ENCODE data around the gene PPP2R2B.

DNA sequence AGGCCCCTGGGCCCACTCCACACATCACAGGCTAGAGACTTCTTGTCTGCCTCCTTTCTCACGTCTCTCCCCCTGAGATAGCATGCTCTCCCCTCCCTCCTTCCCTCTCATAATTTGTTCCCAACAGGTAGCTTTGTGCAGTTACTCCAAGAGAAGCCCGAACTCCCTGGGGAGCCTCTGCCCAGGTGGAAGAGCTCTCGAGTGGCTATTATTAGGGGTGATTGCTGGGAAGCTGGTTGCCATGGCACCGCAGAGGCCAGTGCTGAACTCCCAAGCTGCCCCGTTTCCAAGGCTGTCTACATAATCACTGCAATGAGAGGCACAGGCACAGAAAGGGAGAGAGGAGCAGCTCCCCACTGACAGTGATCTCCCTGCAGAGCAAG lies 257.9 kb downstream of the PPP2R2B start:
- TF ChIP-seq, protein P1, sequence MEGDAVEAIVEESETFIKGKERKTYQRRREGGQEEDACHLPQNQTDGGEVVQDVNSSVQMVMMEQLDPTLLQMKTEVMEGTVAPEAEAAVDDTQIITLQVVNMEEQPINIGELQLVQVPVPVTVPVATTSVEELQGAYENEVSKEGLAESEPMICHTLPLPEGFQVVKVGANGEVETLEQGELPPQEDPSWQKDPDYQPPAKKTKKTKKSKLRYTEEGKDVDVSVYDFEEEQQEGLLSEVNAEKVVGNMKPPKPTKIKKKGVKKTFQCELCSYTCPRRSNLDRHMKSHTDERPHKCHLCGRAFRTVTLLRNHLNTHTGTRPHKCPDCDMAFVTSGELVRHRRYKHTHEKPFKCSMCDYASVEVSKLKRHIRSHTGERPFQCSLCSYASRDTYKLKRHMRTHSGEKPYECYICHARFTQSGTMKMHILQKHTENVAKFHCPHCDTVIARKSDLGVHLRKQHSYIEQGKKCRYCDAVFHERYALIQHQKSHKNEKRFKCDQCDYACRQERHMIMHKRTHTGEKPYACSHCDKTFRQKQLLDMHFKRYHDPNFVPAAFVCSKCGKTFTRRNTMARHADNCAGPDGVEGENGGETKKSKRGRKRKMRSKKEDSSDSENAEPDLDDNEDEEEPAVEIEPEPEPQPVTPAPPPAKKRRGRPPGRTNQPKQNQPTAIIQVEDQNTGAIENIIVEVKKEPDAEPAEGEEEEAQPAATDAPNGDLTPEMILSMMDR (IDR thresholded peaks at IDR 0.05): no peak
- no peak for TF ChIP-seq POLR2A (IDR thresholded peaks at IDR 0.05)
